Hepatocyte (in vitro differentiated cells): ENCODE measurements around the gene IDUA. TPM values are rescaled to one million over a fixed set of nuclear protein-coding genes. Genes with fewer than 3 reads are reported as not detected.

Experiments
- DNase-seq: peaks from one replicate; pipeline ENCODE4 v3.0.0-alpha.2; 2016; ENCODE audit warnings: low spot score
- H2AFZ ChIP-seq: fragments of 200-600 bp; sonication (generic); 2 replicates; pipeline ENCODE4 v1.6.0; 2016; ENCODE audit warnings: antibody characterized with exemption, mild to moderate bottlenecking
- H3K27ac ChIP-seq: fragments of 200-600 bp; sonication (generic); 2 replicates; pipeline ENCODE4 v1.5.1; 2016; ENCODE audit warnings: mild to moderate bottlenecking
- H3K27me3 ChIP-seq: fragments of 200-600 bp; sonication (generic); 2 replicates; pipeline ENCODE4 v1.6.1; 2016
- H3K36me3 ChIP-seq: fragments of 200-600 bp; sonication (generic); replicated peaks from 2 replicates; pipeline ENCODE4 v1.5.1; 2016; ENCODE audit warnings: low read depth; ENCODE audit not compliant: insufficient read depth
- H3K4me1 ChIP-seq: fragments of 200-600 bp; sonication (generic); 2 replicates; pipeline ENCODE4 v1.5.1; 2016; ENCODE audit warnings: mild to moderate bottlenecking, moderate library complexity; ENCODE audit not compliant: insufficient read depth
- H3K4me2 ChIP-seq: fragments of 200-600 bp; sonication (generic); 2 replicates; pipeline ENCODE4 v1.6.0; 2016
- H3K4me3 ChIP-seq: fragments of 200-600 bp; sonication (generic); 2 replicates; pipeline ENCODE4 v1.5.1; 2016; ENCODE audit warnings: mild to moderate bottlenecking
- H3K79me2 ChIP-seq: fragments of 200-600 bp; sonication (generic); 2 replicates; pipeline ENCODE4 v1.6.0; 2017; ENCODE audit warnings: mild to moderate bottlenecking
- H3K9me2 ChIP-seq: fragments of 200-600 bp; sonication (generic); replicated peaks from 2 replicates; pipeline ENCODE4 v1.6.0; 2017; ENCODE audit warnings: mild to moderate bottlenecking; ENCODE audit not compliant: insufficient read depth
- H3K9me3 ChIP-seq: fragments of 200-600 bp; sonication (generic); 2 replicates; pipeline ENCODE4 v1.5.1; 2016; ENCODE audit warnings: low read depth, mild to moderate bottlenecking
- H4K20me1 ChIP-seq: fragments of 200-600 bp; sonication (generic); 2 replicates; pipeline ENCODE4 v1.6.0; 2016; ENCODE audit warnings: mild to moderate bottlenecking; ENCODE audit not compliant: insufficient read depth, poor library complexity, severe bottlenecking
- CTCF ChIP-seq: fragments of 200-600 bp; sonication (generic); IDR thresholded peaks from 2 replicates; pipeline ENCODE4 v1.5.1; 2016; ENCODE audit warnings: antibody characterized with exemption, mild to moderate bottlenecking; ENCODE audit not compliant: poor library complexity
- EZH2 ChIP-seq: fragments of 200-600 bp; sonication (generic); IDR thresholded peaks from 2 replicates; pipeline ENCODE4 v1.6.1; 2016; ENCODE audit warnings: antibody characterized with exemption, mild to moderate bottlenecking, borderline replicate concordance
- EZH2phosphoT487 ChIP-seq: fragments of 200-600 bp; sonication (generic); IDR thresholded peaks from one replicate; pipeline ENCODE4 v1.6.1; 2018; ENCODE audit warnings: antibody characterized with exemption, mild to moderate bottlenecking, low read depth, moderate library complexity; ENCODE audit not compliant: unreplicated experiment, severe bottlenecking
- WGBS: methylation state at CpG from one replicate; pipeline ENCODE4 v1.1.6; 2016; ENCODE audit warnings: low lambda C conversion rate; ENCODE audit errors: missing lambda C conversion rate; 5-methylcytosine and 5-hydroxymethylcytosine counted together
- polyA plus RNA-seq: library from polyadenylated mRNA; unstranded; fragments of >200 nt; fragmentation: Nextera tagmentation; extraction: Ambion mirVana; gene quantifications from 2 replicates; pipeline ENCODE4 v1.2.1, GENCODE V29; 2016
- total RNA-seq: library from RNA; depleted of rRNA; stranded (reverse); fragments of >200 nt; gene quantifications from 2 replicates; pipeline ENCODE4 v1.2.3, GENCODE V29; 2014

Gene IDUA
- total and polyA plus RNA-seq, 2 experiments from 2014 or later: 13.1 to 82.6 TPM

- Histone ChIP-seq H3K4me3 (no peak overlapping the region), H3K27me3 (no peaks in the 10 kb centered on the region), H3K36me3 (no peaks in the 10 kb centered on the region), H2AFZ (no peak overlapping the region), H3K4me1 (no peaks in the 10 kb centered on the region), H4K20me1 (no peaks in the 10 kb centered on the region), H3K9me2 (no peaks in the 10 kb centered on the region), H3K27ac (no peak overlapping the region), H3K79me2 (no peaks in the 10 kb centered on the region), H3K4me2 (no peak overlapping the region), H3K9me3 (no peaks in the 10 kb centered on the region)
- DNase-seq: no peak
- TF ChIP-seq EZH2: no peak
- no peak for TF ChIP-seq CTCF
- no peak for TF ChIP-seq EZH2phosphoT487
- WGBS: 76% methylated on average over 17 of the region's 17 CpGs
Measured at GRCh38 chr4:1026115-1026514, 39.3 kb downstream of the IDUA start.

- H3K4me1 ChIP-seq: no peaks in the 10 kb centered on the region
- no peak overlapping the region for H3K27ac ChIP-seq
- no peaks in the 10 kb centered on the region for H3K9me2 ChIP-seq
- H3K79me2 ChIP-seq: no peaks in the 10 kb centered on the region
- no peak overlapping the region for H3K4me2 ChIP-seq
- no peak overlapping the region for H3K4me3 ChIP-seq
- H3K9me3 ChIP-seq: no peaks in the 10 kb centered on the region
- DNase-seq: no peak
- H4K20me1 ChIP-seq: no peaks in the 10 kb centered on the region
- H3K27me3 ChIP-seq: no peaks in the 10 kb centered on the region
- TF ChIP-seq CTCF: no peak
- TF ChIP-seq EZH2: no peak
- TF ChIP-seq EZH2phosphoT487: no peak
- 69% methylated on average over 24 of the region's 26 CpGs for WGBS
- no peak overlapping the region for H2AFZ ChIP-seq
- H3K36me3 ChIP-seq: no peaks in the 10 kb centered on the region
Measured at GRCh38 chr4:1027219-1027914, 40.5 kb downstream of the IDUA start.

- H3K27me3 ChIP-seq: no peaks in the 10 kb centered on the region
- H3K9me2 ChIP-seq: no peaks in the 10 kb centered on the region
- H3K4me3 ChIP-seq: no peak overlapping the region
- DNase-seq: no peak
- H3K4me2 ChIP-seq: no peak overlapping the region
- no peak overlapping the region for H3K27ac ChIP-seq
- no peaks in the 10 kb centered on the region for H3K79me2 ChIP-seq
- no peaks in the 10 kb centered on the region for H3K4me1 ChIP-seq
- no peaks in the 10 kb centered on the region for H4K20me1 ChIP-seq
- TF ChIP-seq CTCF: no peak
- no peak for TF ChIP-seq EZH2
- no peak for TF ChIP-seq EZH2phosphoT487
- no peaks in the 10 kb centered on the region for H3K36me3 ChIP-seq
- H3K9me3 ChIP-seq: no peaks in the 10 kb centered on the region
- no peak overlapping the region for H2AFZ ChIP-seq
- WGBS: 41% methylated on average over 8 of the region's 9 CpGs
Measured at GRCh38 chr4:1027915-1028238, 41.0 kb downstream of the IDUA start.
